ENCODE measurements around the gene NDUFB4. TPM values are rescaled to one million over a fixed set of nuclear protein-coding genes. Genes with fewer than 3 reads are reported as not detected.

Gene NDUFB4
- total and polyA plus RNA-seq, 2 donors (not counting 1 experiment from before 2014, with no cell fraction given): 26.9 to 178 TPM

GRCh38 chr3:120595788-120596115 lies 384 bp upstream of the NDUFB4 start:
- Histone ChIP-seq H3K36me3 (ENCODE audit: control insufficient read depth, insufficient read depth, low read length) (peaks cover 3% of the 10 kb centered on the region), H3K27me3 (ENCODE audit: control insufficient read depth, insufficient read depth, low read length) (no peaks in the 10 kb centered on the region), H3K79me2 (ENCODE audit: control insufficient read depth, insufficient read depth, low read length) (peaks cover 16% of the 10 kb centered on the region), H3K9ac (ENCODE audit: insufficient read depth, low read length) (peak overlapping the region; percentile 25), H3K4me3 (replicated peaks in 1 of 4; ENCODE audit: control extremely low read depth in 1 of 4, insufficient read depth in 1 of 4, low read depth in 3 of 4, low read length in 4 of 4) (peak overlapping the region; percentile 94 to 100 (median 98)), H3K4me1 (ENCODE audit: control insufficient read depth, extremely low read depth, insufficient read depth, low read length) (peaks cover 7% of the 10 kb centered on the region), H2AFZ (ENCODE audit: low read length) (peak overlapping the region; percentile 89), H4K20me1 (ENCODE audit: control insufficient read depth, extremely low read depth, insufficient read depth, low read length) (no peaks in the 10 kb centered on the region), H3K27ac (ENCODE audit: insufficient read depth, low read length) (peak overlapping the region; percentile 98), H3K9me3 (ENCODE audit: control insufficient read depth, insufficient read depth, low read depth, low read length) (no peaks in the 10 kb centered on the region), H3K4me2 (ENCODE audit: extremely low read depth, insufficient read depth, low read length) (peak overlapping the region; percentile 64)
- DNase-seq (ENCODE audit: low read depth in 2 of 2): no peak
- no peak for TF ChIP-seq CTCF (conservative IDR thresholded peaks at IDR 0.05 in 1 of 2, IDR thresholded peaks at IDR 0.05 in 1 of 2; ENCODE audit: low read depth in 1 of 2, low read length in 2 of 2)
- TF ChIP-seq EZH2 (IDR thresholded peaks at IDR 0.05; ENCODE audit: low read length, missing control alignments): no peak

- peak overlapping the region; percentile 98 for H3K27ac ChIP-seq (ENCODE audit: insufficient read depth, low read length)
- H3K27me3 ChIP-seq (ENCODE audit: control insufficient read depth, insufficient read depth, low read length): no peaks in the 10 kb centered on the region
- no peak for DNase-seq (ENCODE audit: low read depth in 2 of 2)
- H4K20me1 ChIP-seq (ENCODE audit: control insufficient read depth, extremely low read depth, insufficient read depth, low read length): no peaks in the 10 kb centered on the region
- H3K79me2 ChIP-seq (ENCODE audit: control insufficient read depth, insufficient read depth, low read length): peaks cover 16% of the 10 kb centered on the region
- no peak for TF ChIP-seq EZH2 (IDR thresholded peaks at IDR 0.05; ENCODE audit: low read length, missing control alignments)
- no peak for TF ChIP-seq CTCF (conservative IDR thresholded peaks at IDR 0.05 in 1 of 2, IDR thresholded peaks at IDR 0.05 in 1 of 2; ENCODE audit: low read depth in 1 of 2, low read length in 2 of 2)
- no peaks in the 10 kb centered on the region for H3K9me3 ChIP-seq (ENCODE audit: control insufficient read depth, insufficient read depth, low read depth, low read length)
- peaks cover 7% of the 10 kb centered on the region for H3K4me1 ChIP-seq (ENCODE audit: control insufficient read depth, extremely low read depth, insufficient read depth, low read length)
- peaks cover 5% of the 10 kb centered on the region for H3K36me3 ChIP-seq (ENCODE audit: control insufficient read depth, insufficient read depth, low read length)
- peak overlapping the region; percentile 97 for H2AFZ ChIP-seq (ENCODE audit: low read length)
- H3K4me2 ChIP-seq (ENCODE audit: extremely low read depth, insufficient read depth, low read length): peak overlapping the region; percentile 79
- peak overlapping the region; percentile 94 to 100 (median 98) for H3K4me3 ChIP-seq (replicated peaks in 1 of 4; ENCODE audit: control extremely low read depth in 1 of 4, insufficient read depth in 1 of 4, low read depth in 3 of 4, low read length in 4 of 4)
- H3K9ac ChIP-seq (ENCODE audit: insufficient read depth, low read length): peak overlapping the region; percentile 84
Measured at GRCh38 chr3:120596853-120597223, 702 bp downstream of the NDUFB4 start.

GRCh38 chr3:120597445-120598049 lies 1.4 kb downstream of the NDUFB4 start:
- H3K36me3 ChIP-seq (ENCODE audit: control insufficient read depth, insufficient read depth, low read length): peaks cover 5% of the 10 kb centered on the region
- H3K4me3 ChIP-seq (replicated peaks in 1 of 4; ENCODE audit: control extremely low read depth in 1 of 4, insufficient read depth in 1 of 4, low read depth in 3 of 4, low read length in 4 of 4): peak overlapping the region; percentile 18 to 98 (median 60)
- H2AFZ ChIP-seq (ENCODE audit: low read length): no peak overlapping the region
- H3K79me2 ChIP-seq (ENCODE audit: control insufficient read depth, insufficient read depth, low read length): peaks cover 16% of the 10 kb centered on the region
- H4K20me1 ChIP-seq (ENCODE audit: control insufficient read depth, extremely low read depth, insufficient read depth, low read length): no peaks in the 10 kb centered on the region
- DNase-seq (ENCODE audit: low read depth in 2 of 2): no peak
- no peak for TF ChIP-seq CTCF (conservative IDR thresholded peaks at IDR 0.05 in 1 of 2, IDR thresholded peaks at IDR 0.05 in 1 of 2; ENCODE audit: low read depth in 1 of 2, low read length in 2 of 2)
- no peak for TF ChIP-seq EZH2 (IDR thresholded peaks at IDR 0.05; ENCODE audit: low read length, missing control alignments)
- no peak overlapping the region for H3K27ac ChIP-seq (ENCODE audit: insufficient read depth, low read length)
- no peak overlapping the region for H3K9ac ChIP-seq (ENCODE audit: insufficient read depth, low read length)
- H3K27me3 ChIP-seq (ENCODE audit: control insufficient read depth, insufficient read depth, low read length): no peaks in the 10 kb centered on the region
- peak overlapping the region; percentile 77 for H3K4me2 ChIP-seq (ENCODE audit: extremely low read depth, insufficient read depth, low read length)
- no peaks in the 10 kb centered on the region for H3K9me3 ChIP-seq (ENCODE audit: control insufficient read depth, insufficient read depth, low read depth, low read length)
- H3K4me1 ChIP-seq (ENCODE audit: control insufficient read depth, extremely low read depth, insufficient read depth, low read length): peaks cover 7% of the 10 kb centered on the region
